ENCODE results near the gene SEC61A1.

GRCh38 chr3:128040041-128040440, 12.2 kb upstream of the SEC61A1 start:
- TF ChIP-seq CTCF (conservative IDR thresholded peaks at IDR 0.05) (no peak), ZFX (IDR thresholded peaks at IDR 0.05) (no peak)

Data from C4-2B (cell line).